Panc1 (cell line): ENCODE results near the gene TXN. TPM values are rescaled to one million over a fixed set of nuclear protein-coding genes. Genes with fewer than 3 reads are reported as not detected.

Experiments used
- ATAC-seq: fragments of 200-7000 bp; cut with Tn5 transposase; 2 replicates; pipeline ENCODE4 v1.9.1; 2020; ENCODE audit warnings: mild to moderate bottlenecking, moderate library complexity
- BruUV-seq: library from RNA; stranded (reverse); fragments of 400-500 nt; replicated peaks from 2 replicates; lab custom pipeline; 2021; lab: Mats Ljungman, UMichigan
- CTCF ChIA-PET: fragments of 300-600 bp; sonication (Branson Sonifier 250); formaldehyde crosslinking; loops from one replicate; lab custom pipeline; 2022; ENCODE audit warnings: antibody characterized with exemption; lab: Charles Lee
- POLR2A ChIA-PET: fragments of 300-600 bp; sonication (Branson Sonifier 250); formaldehyde crosslinking; loops from one replicate; lab custom pipeline; 2022; ENCODE audit warnings: antibody characterized with exemption; lab: Charles Lee
- DNase-seq: peaks from one replicate; pipeline ENCODE4 v3.0.0-alpha.2; 2010; ENCODE audit warnings: low read depth, low spot score
- H3K27ac ChIP-seq: 2 replicates; pipeline ENCODE4 v1.5.1; 2011; ENCODE audit warnings: mild to moderate bottlenecking, low read length, inconsistent platforms
- H3K27me3 ChIP-seq: fragments of 200-500 bp; sonication (Bioruptor generic); 2 replicates; pipeline ENCODE4 v1.6.0; 2014; ENCODE audit warnings: low read length, inconsistent platforms; ENCODE audit not compliant: control insufficient read depth, insufficient read depth
- H3K36me3 ChIP-seq: fragments of 200-500 bp; sonication (Bioruptor generic); 2 replicates; pipeline ENCODE4 v1.5.1; 2014; ENCODE audit warnings: inconsistent platforms, mild to moderate bottlenecking, low read length, moderate library complexity; ENCODE audit not compliant: control insufficient read depth, insufficient read depth
- H3K4me1 ChIP-seq: 2 replicates; pipeline ENCODE4 v1.5.1; 2011; ENCODE audit warnings: inconsistent platforms, mild to moderate bottlenecking, low read length, moderate library complexity; ENCODE audit not compliant: control insufficient read depth, insufficient read depth
- H3K4me3 ChIP-seq, 2 experiments: 2 replicates each; pipeline ENCODE4 v1.5.1; 2011 to 2012; ENCODE audit warnings: low read depth in 2 of 2, low read length in 2 of 2, mild to moderate bottlenecking in 2 of 2, inconsistent platforms in 1 of 2, moderate library complexity in 1 of 2
- H3K9me3 ChIP-seq: fragments of 200-500 bp; sonication (Bioruptor generic); 2 replicates; pipeline ENCODE4 v1.5.1; 2014; ENCODE audit warnings: low read depth, mild to moderate bottlenecking, inconsistent platforms, low read length, moderate library complexity; ENCODE audit not compliant: control insufficient read depth, insufficient read depth
- POLR2AphosphoS5 ChIP-seq: IDR thresholded peaks from 2 replicates; pipeline ENCODE4 v1.6.1; 2012; ENCODE audit warnings: mild to moderate bottlenecking, low read depth, low read length, moderate library complexity
- SIN3A ChIP-seq: IDR thresholded peaks from 2 replicates; pipeline ENCODE4 v1.6.1; 2012; ENCODE audit warnings: low read depth, mild to moderate bottlenecking, low read length, moderate library complexity, borderline replicate concordance; ENCODE audit not compliant: insufficient read depth
- TCF7L2 ChIP-seq: IDR thresholded peaks from 2 replicates; pipeline ENCODE4 v1.6.1; 2011; ENCODE audit warnings: mild to moderate bottlenecking, low read depth, low read length, inconsistent platforms
- in situ Hi-C: cut with HindIII; loops from 2 replicates; pipeline ENCODE4 v1.10.0; 2016; ENCODE audit warnings: low sequenced_read_pairs, low pct_unique_long_range_greater_than_20kb
- intact Hi-C: fragments of 100-400 bp; cut with micrococcal nuclease; formaldehyde crosslinking; loops from one replicate; pipeline ENCODE4 v1.10.0; 2022; ENCODE audit not compliant: unreplicated experiment
- total RNA-seq: library from RNA; stranded (reverse); gene quantifications from one replicate; pipeline ENCODE4 v1.2.1, GENCODE V29; 2021; ENCODE audit not compliant: unreplicated experiment
- TF ChIP-seq, protein P1 (sequence below), 2 experiments: IDR thresholded peaks; 2 replicates each; pipeline ENCODE4 v1.6.1; 2011 to 2012; ENCODE audit warnings: low read depth in 2 of 2, control low read depth in 1 of 2, low read length in 1 of 2, mild to moderate bottlenecking in 1 of 2, moderate library complexity in 1 of 2; ENCODE audit not compliant: insufficient read depth in 1 of 2
- TF ChIP-seq, protein P2 (sequence below): fragments of 450-650 bp; IDR thresholded peaks from 2 replicates; pipeline ENCODE4 v1.5.1; 2017; ENCODE audit warnings: mild to moderate bottlenecking

Gene TXN
- total RNA-seq, 1 experiment from 2014 or later, result 197 TPM

- no peak overlapping the region for H3K27ac ChIP-seq
- DNase-seq (no peak), ATAC-seq (no peak)
- ChIA-PET CTCF (no interaction called here), POLR2A (no interaction called here)
- TF ChIP-seq SIN3A (no peak), POLR2AphosphoS5 (no peak), TCF7L2 (no peak)
- TF ChIP-seq, protein P1, sequence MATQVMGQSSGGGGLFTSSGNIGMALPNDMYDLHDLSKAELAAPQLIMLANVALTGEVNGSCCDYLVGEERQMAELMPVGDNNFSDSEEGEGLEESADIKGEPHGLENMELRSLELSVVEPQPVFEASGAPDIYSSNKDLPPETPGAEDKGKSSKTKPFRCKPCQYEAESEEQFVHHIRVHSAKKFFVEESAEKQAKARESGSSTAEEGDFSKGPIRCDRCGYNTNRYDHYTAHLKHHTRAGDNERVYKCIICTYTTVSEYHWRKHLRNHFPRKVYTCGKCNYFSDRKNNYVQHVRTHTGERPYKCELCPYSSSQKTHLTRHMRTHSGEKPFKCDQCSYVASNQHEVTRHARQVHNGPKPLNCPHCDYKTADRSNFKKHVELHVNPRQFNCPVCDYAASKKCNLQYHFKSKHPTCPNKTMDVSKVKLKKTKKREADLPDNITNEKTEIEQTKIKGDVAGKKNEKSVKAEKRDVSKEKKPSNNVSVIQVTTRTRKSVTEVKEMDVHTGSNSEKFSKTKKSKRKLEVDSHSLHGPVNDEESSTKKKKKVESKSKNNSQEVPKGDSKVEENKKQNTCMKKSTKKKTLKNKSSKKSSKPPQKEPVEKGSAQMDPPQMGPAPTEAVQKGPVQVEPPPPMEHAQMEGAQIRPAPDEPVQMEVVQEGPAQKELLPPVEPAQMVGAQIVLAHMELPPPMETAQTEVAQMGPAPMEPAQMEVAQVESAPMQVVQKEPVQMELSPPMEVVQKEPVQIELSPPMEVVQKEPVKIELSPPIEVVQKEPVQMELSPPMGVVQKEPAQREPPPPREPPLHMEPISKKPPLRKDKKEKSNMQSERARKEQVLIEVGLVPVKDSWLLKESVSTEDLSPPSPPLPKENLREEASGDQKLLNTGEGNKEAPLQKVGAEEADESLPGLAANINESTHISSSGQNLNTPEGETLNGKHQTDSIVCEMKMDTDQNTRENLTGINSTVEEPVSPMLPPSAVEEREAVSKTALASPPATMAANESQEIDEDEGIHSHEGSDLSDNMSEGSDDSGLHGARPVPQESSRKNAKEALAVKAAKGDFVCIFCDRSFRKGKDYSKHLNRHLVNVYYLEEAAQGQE (IDR thresholded peaks at IDR 0.05; ENCODE audit: insufficient read depth in 1 of 2, low read depth in 2 of 2, low read length in 1 of 2), result no peak
- TF ChIP-seq, protein P2, sequence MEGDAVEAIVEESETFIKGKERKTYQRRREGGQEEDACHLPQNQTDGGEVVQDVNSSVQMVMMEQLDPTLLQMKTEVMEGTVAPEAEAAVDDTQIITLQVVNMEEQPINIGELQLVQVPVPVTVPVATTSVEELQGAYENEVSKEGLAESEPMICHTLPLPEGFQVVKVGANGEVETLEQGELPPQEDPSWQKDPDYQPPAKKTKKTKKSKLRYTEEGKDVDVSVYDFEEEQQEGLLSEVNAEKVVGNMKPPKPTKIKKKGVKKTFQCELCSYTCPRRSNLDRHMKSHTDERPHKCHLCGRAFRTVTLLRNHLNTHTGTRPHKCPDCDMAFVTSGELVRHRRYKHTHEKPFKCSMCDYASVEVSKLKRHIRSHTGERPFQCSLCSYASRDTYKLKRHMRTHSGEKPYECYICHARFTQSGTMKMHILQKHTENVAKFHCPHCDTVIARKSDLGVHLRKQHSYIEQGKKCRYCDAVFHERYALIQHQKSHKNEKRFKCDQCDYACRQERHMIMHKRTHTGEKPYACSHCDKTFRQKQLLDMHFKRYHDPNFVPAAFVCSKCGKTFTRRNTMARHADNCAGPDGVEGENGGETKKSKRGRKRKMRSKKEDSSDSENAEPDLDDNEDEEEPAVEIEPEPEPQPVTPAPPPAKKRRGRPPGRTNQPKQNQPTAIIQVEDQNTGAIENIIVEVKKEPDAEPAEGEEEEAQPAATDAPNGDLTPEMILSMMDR, result no peak
- H3K4me1 ChIP-seq, result no peaks in the 10 kb centered on the region
- peaks cover 4% of the 10 kb centered on the region; the same call in 1 of the 2 replicates for H3K27me3 ChIP-seq
- in situ Hi-C loops, result no loop called here
- intact Hi-C loops, result no loop called here
- BruUV-seq, result no TSS peak
- H3K9me3 ChIP-seq, result no peaks in the 10 kb centered on the region
- H3K4me3 ChIP-seq, result no peak overlapping the region
- no peaks in the 10 kb centered on the region for H3K36me3 ChIP-seq
Observed at GRCh38 chr9:110214090-110214489, 42.2 kb downstream of the TXN start.

GRCh38 chr9:110213413-110214044 lies 42.8 kb downstream of the TXN start:
- POLR2A ChIA-PET, result no interaction called here
- in situ Hi-C loops (no loop called here), intact Hi-C loops (no loop called here)
- Histone ChIP-seq H3K27me3 (peaks cover 4% of the 10 kb centered on the region; the same call in 1 of the 2 replicates), H3K4me3 (no peak overlapping the region), H3K27ac (no peak overlapping the region), H3K4me1 (no peaks in the 10 kb centered on the region), H3K9me3 (no peaks in the 10 kb centered on the region), H3K36me3 (no peaks in the 10 kb centered on the region)
- DNase-seq (no peak), ATAC-seq (no peak)
- CTCF ChIA-PET, result no interaction called here
- BruUV-seq, result no TSS peak
- TF ChIP-seq, protein P1 (IDR thresholded peaks at IDR 0.05; ENCODE audit: insufficient read depth in 1 of 2, low read depth in 2 of 2, low read length in 1 of 2), result no peak
- TF ChIP-seq POLR2AphosphoS5, result no peak
